T-helper 2 cell treated with Interferon-gamma antibody and Interleukin-4, amounts not matched to agents 5 μg/mL and 100 μg/mL, for 36 hours (primary cell): ENCODE results near the gene TAF4.

Experiments used
- DNase-seq: peaks from one replicate; pipeline ENCODE4 v3.0.0; 2021; ENCODE audit warnings: low spot score
- H3K27ac Mint-ChIP-seq: one replicate; pipeline ENCODE4 v1.8.0; 2021; ENCODE audit warnings: mild to moderate bottlenecking, mixed read lengths
- H3K27me3 Mint-ChIP-seq: one replicate; pipeline ENCODE4 v1.8.0; 2021; ENCODE audit warnings: low read depth, mixed read lengths
- H3K36me3 Mint-ChIP-seq: one replicate; pipeline ENCODE4 v1.8.0; 2021; ENCODE audit warnings: low read depth, mixed read lengths
- H3K4me1 Mint-ChIP-seq: one replicate; pipeline ENCODE4 v1.8.0; 2021; ENCODE audit warnings: low read depth, mixed read lengths
- H3K4me3 Mint-ChIP-seq: one replicate; pipeline ENCODE4 v1.8.0; 2022; ENCODE audit warnings: mild to moderate bottlenecking, moderate library complexity, mixed read lengths
- H3K9me3 Mint-ChIP-seq: one replicate; pipeline ENCODE4 v1.8.0; 2021; ENCODE audit warnings: mixed read lengths

Gene TAF4

DNA sequence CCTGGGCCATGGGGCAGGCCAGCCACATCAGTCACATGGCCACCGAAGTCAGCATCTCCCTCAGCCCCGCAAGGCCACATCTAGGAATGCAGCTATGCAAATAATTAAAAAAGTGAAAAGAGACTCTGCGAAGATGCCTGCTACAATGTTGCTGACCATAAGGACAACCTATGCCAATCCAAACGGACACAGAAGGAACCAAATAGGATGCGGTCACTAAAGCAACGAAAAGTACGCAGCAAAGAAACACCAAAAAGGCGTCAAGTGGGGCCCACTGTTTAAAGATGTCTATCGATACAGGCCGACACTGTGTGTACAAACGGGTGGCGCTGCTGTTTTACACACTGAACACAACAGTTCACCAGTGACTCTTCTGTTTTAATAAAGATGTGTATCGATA lies 56.4 kb downstream of the TAF4 start:
- peaks cover 32% of the 10 kb centered on the region for H3K36me3 Mint-ChIP-seq
- H3K9me3 Mint-ChIP-seq, result no peaks in the 10 kb centered on the region
- no peak overlapping the region for H3K27ac Mint-ChIP-seq
- no peaks in the 10 kb centered on the region for H3K27me3 Mint-ChIP-seq
- H3K4me1 Mint-ChIP-seq, result peaks cover 5% of the 10 kb centered on the region
- H3K4me3 Mint-ChIP-seq, result no peak overlapping the region
- DNase-seq, result no peak

DNA sequence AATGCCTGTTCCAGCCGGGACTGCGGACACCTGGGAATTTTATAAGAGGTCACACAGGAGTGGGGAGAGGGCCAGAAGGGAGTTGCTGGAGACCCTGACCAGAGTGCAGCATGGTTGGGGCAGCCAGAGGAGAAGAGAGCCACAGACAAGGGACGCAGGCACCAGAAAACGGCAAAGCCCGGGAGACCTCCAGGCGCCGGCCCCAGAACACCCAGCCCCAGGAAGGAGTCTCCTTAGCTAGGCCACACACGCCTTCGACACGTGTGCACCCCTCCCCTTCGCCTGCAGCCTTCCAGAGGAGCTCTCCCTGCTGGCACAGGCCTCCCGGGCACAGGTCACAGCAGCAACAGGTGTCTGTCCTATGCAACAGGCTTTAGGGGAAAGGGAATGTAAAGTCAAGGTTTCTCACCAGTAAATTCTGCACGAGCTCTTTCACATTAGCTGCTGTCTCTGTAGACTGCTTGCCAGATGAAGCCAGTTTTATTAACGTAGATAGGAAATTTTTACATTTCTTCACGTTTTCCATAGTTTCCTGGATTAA lies 57.0 kb downstream of the TAF4 start:
- no peaks in the 10 kb centered on the region for H3K27me3 Mint-ChIP-seq
- H3K4me3 Mint-ChIP-seq, result no peak overlapping the region
- H3K36me3 Mint-ChIP-seq, result peaks cover 32% of the 10 kb centered on the region
- no peak for DNase-seq
- no peaks in the 10 kb centered on the region for H3K9me3 Mint-ChIP-seq
- peaks cover 5% of the 10 kb centered on the region for H3K4me1 Mint-ChIP-seq
- H3K27ac Mint-ChIP-seq, result no peak overlapping the region

DNA sequence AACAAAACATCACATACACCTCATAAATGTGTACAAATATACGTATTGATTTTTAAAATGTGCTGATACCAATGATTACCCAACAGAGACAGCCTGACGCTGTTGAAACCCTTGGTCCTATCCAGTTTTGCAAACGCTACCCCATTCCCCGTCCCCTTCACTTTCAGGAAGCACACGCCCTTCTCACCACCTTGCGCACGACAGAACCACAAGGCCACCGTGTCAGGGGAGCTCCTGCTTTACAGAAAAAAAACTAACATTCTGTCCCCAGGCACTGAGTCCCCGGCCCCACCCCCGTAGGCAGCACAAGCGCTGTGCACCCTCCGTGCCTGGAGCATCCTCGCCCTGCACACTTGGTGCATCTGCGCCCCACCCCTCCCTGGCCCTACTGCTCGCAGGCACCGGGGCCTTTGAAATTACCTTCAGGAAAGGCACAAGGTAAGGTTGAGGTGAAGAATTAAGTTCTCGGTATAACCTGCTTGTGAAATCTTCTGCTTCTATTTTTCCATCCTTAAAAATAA lies 58.5 kb downstream of the TAF4 start:
- Mint-ChIP-seq H3K27me3 (no peaks in the 10 kb centered on the region), H3K27ac (no peak overlapping the region), H3K4me3 (no peak overlapping the region), H3K36me3 (peaks cover 34% of the 10 kb centered on the region), H3K4me1 (peaks cover 5% of the 10 kb centered on the region), H3K9me3 (no peaks in the 10 kb centered on the region)
- DNase-seq, result no peak

DNA sequence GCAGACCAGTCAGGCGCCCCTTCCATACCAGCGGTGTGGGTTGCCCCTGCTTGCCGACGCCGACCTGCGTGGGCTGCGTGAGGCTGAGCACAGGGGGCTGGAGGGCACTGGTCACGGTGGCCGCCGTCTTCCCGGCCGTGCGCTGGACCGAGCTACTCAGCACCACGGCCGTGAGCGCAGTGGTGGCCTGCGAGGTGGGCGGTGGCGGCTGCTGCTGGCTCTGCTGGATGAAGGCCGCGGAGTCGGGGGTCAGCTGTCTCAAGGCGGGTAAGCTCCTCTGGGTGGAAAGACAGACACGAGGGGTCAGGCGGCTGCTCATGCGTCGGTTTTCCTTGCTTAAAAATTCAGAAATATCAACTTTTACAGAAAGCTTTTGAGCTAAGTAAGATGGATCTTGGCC lies 59.2 kb downstream of the TAF4 start:
- Mint-ChIP-seq H3K27me3 (no peaks in the 10 kb centered on the region), H3K4me3 (no peak overlapping the region), H3K36me3 (peaks cover 39% of the 10 kb centered on the region), H3K27ac (no peak overlapping the region), H3K9me3 (no peaks in the 10 kb centered on the region), H3K4me1 (peaks cover 5% of the 10 kb centered on the region)
- DNase-seq, result no peak

DNA sequence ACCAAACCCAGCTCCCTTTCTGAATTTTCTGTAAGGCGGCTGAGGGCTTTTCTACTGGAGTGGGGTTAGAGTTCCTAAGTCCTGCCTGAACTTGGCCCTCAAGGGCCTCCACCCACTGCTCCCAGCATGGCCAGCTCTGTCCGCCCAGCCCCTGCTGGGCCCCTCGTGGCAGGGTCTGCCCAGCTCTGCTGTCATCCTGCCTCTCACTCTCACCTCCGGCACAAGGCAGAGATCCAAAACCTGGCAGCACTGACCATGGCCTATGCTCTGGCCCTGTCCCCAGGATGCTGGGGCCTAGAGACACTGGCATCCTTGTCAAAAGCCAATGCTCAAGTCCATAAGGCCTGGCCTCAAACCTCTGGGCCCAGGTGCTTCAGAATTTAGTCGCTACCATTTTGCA lies 61.1 kb downstream of the TAF4 start:
- Mint-ChIP-seq H3K4me3 (no peak overlapping the region), H3K36me3 (peaks cover 39% of the 10 kb centered on the region), H3K27ac (no peak overlapping the region), H3K9me3 (no peaks in the 10 kb centered on the region), H3K4me1 (no peaks in the 10 kb centered on the region), H3K27me3 (no peaks in the 10 kb centered on the region)
- no peak for DNase-seq

DNA sequence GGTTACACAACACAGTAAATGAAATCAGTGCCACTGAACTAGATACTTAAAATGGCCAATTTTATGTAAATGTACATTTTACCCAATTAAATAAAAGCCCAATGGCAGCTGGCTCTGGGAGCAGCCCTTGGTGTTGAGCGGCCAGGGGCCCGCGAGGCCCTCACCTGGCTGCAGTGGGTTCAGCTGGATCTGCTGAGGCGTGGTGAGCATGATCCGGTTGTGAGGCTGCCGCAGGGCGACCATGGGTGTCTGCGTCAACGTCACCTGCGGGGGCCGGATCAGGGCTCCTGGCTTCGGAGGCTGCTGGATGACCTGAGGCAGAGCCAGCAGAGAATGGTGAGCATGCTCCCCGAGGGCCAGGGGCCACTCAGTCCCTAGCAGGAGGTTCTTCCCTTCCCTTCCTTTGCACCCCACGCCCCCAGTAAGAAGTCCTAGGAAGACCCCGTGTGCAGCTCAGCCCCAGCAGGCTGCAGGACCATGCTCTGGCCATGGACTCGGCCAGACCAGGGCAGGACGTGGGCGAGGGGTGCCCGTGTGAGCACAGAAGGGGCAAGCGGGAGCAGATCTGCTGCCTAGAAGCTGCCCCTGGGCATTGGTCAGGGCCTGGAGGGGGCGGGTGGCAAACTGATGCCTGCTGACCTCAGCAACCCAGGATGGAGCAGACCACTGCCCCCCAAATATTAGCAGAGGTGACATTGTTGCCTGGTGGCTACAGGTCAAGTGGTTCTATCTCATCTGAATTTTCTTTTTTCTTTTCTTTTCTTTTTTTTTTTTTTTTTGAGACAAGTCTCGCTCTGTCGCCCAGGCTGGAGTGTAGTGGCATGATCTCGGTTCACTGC lies 61.9 kb downstream of the TAF4 start:
- H3K4me3 Mint-ChIP-seq, result no peak overlapping the region

DNA sequence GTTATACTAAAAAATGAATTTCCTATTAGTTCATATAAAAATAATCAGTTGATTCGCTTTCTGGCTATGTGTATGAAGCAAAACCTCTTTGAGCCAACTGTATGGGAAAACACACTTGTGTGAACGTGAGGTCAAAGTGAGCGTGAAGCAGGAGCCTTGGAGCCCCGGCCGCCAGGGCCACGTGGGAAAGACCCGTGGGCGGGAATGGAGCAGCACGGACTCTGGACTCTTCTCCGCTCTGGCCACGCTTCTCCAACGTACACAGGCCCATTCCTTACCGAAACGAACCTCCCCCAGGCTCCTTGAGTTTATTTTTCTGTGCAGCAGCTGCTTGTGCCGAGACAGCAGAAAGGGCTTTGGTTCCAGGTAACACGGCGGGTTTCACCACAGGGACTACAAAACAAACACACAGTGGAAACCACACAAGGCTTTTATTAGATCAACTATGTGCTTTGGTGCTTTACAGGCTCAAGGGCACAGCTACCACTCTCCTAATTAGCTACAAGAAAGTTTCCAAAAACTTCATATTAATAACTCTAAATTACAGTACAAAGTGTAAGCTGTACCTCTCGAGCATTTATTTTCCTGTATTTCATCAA lies 62.7 kb downstream of the TAF4 start:
- H3K36me3 Mint-ChIP-seq, result peaks cover 39% of the 10 kb centered on the region

More for the DNA sequence above, 61.9 kb downstream of the TAF4 start:
- no peaks in the 10 kb centered on the region for H3K27me3 Mint-ChIP-seq
- H3K27ac Mint-ChIP-seq, result no peak overlapping the region
- DNase-seq, result no peak
- no peaks in the 10 kb centered on the region for H3K9me3 Mint-ChIP-seq
- no peaks in the 10 kb centered on the region for H3K4me1 Mint-ChIP-seq
- peaks cover 40% of the 10 kb centered on the region for H3K36me3 Mint-ChIP-seq

DNA sequence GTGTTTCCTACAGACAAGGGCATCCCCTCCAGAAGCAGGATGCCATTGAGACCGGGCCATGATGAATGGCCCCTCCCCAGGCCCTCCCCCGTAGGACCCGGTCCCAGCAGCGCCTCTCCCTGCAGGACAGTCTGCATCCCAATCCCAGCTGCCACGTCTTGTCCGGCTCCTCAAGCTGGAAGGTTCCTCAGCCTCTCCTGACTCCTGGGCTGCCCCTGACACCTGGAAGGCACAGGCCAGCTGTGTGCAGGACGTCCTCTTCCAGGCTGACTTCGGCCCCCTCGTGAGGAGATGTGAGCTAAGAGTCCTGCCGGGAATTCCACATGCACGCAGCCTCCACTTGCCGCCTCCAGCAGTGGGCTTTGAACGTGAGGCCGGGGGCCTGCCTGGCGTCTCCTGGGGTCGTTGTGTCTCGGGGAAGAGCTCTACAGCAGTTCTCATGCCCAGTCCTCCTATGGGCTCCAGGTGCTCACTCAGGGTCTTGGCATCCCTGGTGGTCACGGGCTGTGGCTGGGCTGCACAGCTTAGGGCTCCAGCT lies 64.4 kb downstream of the TAF4 start:
- no peak overlapping the region for H3K4me3 Mint-ChIP-seq
- H3K27me3 Mint-ChIP-seq, result no peaks in the 10 kb centered on the region
- no peak overlapping the region for H3K27ac Mint-ChIP-seq
- DNase-seq, result no peak
- H3K9me3 Mint-ChIP-seq, result no peaks in the 10 kb centered on the region
- peaks cover 39% of the 10 kb centered on the region for H3K36me3 Mint-ChIP-seq
- no peaks in the 10 kb centered on the region for H3K4me1 Mint-ChIP-seq

More for the DNA sequence above, 62.7 kb downstream of the TAF4 start:
- Mint-ChIP-seq H3K27ac (no peak overlapping the region), H3K27me3 (no peaks in the 10 kb centered on the region), H3K4me1 (no peaks in the 10 kb centered on the region), H3K4me3 (no peak overlapping the region), H3K9me3 (no peaks in the 10 kb centered on the region)
- no peak for DNase-seq

DNA sequence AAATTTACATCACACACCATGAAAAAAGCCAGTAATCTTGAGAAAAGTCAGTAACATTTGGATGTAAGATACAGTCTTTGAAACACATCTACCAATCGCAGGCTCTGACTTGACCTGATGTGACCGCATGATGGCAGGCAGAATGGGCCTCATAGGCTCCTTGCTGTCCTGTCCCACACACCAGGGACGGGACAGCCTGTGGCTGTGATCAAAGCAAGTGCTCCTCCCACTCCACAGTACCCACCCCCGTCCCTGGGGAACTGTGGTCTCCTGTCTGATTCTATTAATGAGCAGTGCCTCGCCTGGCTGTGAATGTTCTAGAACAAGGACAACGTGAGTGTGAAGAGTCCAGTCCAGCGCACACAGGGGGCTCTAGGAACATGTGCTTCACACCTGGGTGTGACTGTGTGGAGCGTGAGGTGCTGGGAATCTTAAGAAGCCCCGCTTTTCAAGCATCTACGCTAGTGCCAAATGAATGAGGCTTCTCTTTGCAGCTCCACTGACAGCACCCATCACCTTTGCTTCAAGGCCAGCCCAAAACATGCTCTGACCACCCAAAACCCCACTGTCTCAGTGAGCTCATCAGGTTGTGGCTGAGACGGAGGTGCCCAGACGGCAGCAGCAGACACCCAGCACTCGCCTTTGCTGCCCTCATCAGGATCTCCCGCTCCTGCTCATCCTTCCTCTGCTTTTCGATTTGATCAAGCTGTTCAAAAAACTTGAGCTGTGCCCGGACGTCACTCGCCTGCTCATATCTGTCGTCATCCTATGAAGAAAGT lies 67.1 kb downstream of the TAF4 start:
- H3K36me3 Mint-ChIP-seq, result peaks cover 55% of the 10 kb centered on the region
- no peaks in the 10 kb centered on the region for H3K9me3 Mint-ChIP-seq
- H3K27me3 Mint-ChIP-seq, result no peaks in the 10 kb centered on the region
- no peak overlapping the region for H3K27ac Mint-ChIP-seq
- no peak overlapping the region for H3K4me3 Mint-ChIP-seq
- H3K4me1 Mint-ChIP-seq, result no peaks in the 10 kb centered on the region
- no peak for DNase-seq

DNA sequence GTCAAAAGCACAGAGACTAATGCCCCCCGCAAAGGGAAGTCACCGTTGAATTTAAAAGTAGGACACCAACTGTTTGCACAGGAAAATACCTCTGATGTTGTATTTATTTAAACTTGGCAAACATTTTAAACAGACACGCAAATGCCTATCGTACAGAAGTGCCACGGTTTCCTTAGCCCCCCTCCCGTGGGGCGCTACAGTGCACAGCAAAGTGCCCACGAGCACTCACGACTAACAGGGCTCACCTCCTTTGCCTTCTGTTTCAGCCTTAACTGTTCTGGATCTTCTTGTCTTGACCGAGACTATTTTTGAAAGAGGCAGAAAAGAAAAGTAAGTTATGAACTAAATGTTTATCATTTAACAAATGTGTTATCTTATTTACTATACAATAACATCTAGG lies 67.8 kb downstream of the TAF4 start:
- Mint-ChIP-seq H3K4me3 (no peak overlapping the region), H3K9me3 (peaks cover 4% of the 10 kb centered on the region), H3K4me1 (no peaks in the 10 kb centered on the region), H3K36me3 (peaks cover 60% of the 10 kb centered on the region), H3K27me3 (no peaks in the 10 kb centered on the region), H3K27ac (no peak overlapping the region)
- DNase-seq, result no peak

DNA sequence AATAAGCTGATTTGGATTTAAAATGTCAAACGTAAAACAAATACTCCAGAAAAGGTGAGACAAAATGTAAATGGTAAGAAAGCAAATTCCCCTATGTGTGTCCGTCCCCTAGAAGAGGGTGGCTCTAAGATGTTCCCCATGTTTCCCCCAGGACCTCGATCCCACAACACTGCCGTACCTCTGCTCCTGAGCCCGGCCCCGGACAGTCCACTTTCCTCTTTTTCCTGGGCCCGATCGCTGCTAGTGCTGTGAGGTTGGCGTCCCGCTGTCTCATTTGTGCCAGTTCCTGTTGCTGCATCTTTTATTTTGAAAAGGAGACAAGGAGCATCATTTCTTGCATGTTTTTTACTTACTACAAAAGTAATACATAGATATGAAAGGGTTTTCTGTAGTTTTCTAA lies 68.3 kb downstream of the TAF4 start:
- peaks cover 9% of the 10 kb centered on the region for H3K9me3 Mint-ChIP-seq
- peaks cover 64% of the 10 kb centered on the region for H3K36me3 Mint-ChIP-seq
- no peak for DNase-seq
- H3K4me3 Mint-ChIP-seq, result no peak overlapping the region
- no peaks in the 10 kb centered on the region for H3K4me1 Mint-ChIP-seq
- no peak overlapping the region for H3K27ac Mint-ChIP-seq
- H3K27me3 Mint-ChIP-seq, result no peaks in the 10 kb centered on the region

DNA sequence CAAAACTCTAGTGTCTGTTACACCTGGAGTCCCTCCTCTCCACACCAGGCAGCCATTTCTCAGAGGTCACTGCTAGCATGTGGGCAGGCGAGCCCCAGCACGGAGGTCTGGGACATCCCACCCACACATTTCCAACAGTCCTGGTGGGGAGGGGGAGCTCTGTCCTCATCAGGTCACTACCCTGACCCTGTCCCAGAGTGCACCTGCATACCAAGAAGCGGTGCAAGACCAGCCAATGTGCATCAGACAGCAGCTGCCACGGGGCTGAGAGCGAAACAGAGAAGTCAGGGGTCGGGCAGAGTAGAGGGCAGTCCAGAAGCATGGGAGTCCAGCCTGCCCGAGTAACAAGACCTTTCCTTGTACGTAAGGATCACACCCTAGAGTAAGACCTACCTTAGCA lies 71.1 kb downstream of the TAF4 start:
- Mint-ChIP-seq H3K4me1 (no peaks in the 10 kb centered on the region), H3K27me3 (no peaks in the 10 kb centered on the region), H3K27ac (no peak overlapping the region), H3K36me3 (peaks cover 79% of the 10 kb centered on the region), H3K4me3 (no peak overlapping the region), H3K9me3 (peaks cover 31% of the 10 kb centered on the region)
- DNase-seq, result no peak

DNA sequence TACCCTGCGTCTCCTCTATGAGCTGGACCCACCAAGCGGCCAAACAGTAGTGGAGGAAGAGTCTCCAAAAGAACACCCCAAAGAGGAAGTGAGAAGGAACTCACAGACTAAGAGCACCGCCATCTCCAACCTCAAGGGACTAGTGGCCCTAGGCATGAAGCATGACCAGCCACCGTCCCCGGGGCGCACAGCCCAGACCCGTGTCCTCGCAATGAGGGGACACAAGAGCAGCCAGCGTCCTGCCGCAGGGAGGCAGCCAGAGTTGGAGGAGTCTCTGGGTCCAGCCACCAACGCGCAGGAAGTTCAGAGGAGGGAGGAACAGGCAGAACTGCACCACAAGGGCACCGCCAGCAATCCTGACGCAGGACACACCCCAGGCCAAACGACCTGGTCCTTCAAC lies 72.6 kb downstream of the TAF4 start:
- Mint-ChIP-seq H3K4me1 (no peaks in the 10 kb centered on the region), H3K4me3 (no peak overlapping the region), H3K36me3 (peaks cover 80% of the 10 kb centered on the region), H3K27me3 (no peaks in the 10 kb centered on the region), H3K9me3 (peaks cover 31% of the 10 kb centered on the region), H3K27ac (no peak overlapping the region)
- no peak for DNase-seq
